Activated T-cell treated with anti-CD3 and anti-CD28 coated beads, Interleukin-2, amount 50 U/mL, for 48 hours (primary cell): ENCODE results near the gene TMEM273.

Source experiments
- DNase-seq, 2 experiments: peaks; one replicate each; pipeline ENCODE4 v3.0.0-alpha.2; 2020

TMEM273 gene

GRCh38 chr10:49114718-49115014 is 73.5 kb downstream of the TMEM273 start:
- no peak for DNase-seq

DNA sequence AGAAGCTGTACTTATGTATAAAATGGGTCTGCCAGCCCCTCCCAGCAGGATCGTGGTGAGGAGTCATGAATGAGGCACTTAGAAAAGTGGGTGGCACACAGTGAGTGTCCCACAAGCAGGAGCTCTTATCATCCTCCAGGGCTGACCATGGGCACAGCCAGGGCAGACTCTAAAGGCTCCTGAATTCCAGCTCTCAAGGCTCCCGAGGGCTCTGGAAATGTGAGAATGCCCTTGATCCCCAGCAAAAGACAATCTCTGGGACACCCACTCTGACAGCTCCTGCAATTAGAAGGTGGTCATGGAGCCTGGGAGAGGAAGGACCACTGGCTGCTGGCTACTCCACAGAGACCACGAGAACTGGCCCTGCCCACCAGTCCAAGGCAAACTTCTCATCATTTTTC is 74.5 kb downstream of the TMEM273 start:
- no peak for DNase-seq

DNA sequence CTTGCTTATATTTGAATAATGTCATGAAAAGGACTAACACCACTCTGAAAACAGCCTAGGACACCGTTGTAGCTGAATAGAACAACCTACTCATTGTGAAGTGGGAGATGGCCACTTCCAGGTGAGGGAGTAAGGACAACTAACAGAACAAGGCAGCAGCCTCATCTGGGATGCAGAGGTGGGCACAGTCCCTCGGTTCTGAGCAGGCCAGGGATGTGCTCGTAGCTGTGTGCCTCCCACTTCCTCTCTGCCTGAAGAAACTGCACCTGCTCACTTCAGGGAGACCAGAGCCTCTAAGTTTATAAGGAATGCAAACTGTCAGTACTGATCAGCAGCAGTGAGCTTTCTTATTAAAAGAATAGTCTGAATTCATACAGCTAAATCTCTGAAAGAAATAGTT is 75.3 kb downstream of the TMEM273 start:
- DNase-seq = no peak

- no peak for DNase-seq
Observed at GRCh38 chr10:49112098-49112497, 76.1 kb downstream of the TMEM273 start.

DNA sequence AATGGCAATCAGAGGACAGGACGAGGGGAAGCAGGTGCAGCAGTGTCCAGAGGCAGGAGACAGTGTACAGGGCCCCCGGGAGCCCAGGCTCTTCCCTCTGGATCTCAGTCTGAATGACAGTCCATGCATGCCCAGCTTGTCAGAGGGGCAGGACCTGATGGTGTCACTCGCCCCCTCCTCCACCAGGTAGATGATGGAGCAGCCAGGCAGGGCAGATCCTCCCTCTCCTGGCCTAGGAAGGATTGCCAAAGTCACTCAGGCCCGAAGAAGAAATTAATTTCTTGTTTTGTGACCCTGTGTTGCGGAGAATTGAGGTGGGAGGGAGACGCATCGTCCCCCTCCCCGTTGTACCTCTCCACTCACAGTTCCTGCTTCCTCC is 76.9 kb downstream of the TMEM273 start:
- DNase-seq = no peak

GRCh38 chr10:49110684-49111319 is 77.4 kb downstream of the TMEM273 start:
- no peak for DNase-seq

- no peak for DNase-seq
Observed at GRCh38 chr10:49109669-49110340, 78.4 kb downstream of the TMEM273 start.

DNA sequence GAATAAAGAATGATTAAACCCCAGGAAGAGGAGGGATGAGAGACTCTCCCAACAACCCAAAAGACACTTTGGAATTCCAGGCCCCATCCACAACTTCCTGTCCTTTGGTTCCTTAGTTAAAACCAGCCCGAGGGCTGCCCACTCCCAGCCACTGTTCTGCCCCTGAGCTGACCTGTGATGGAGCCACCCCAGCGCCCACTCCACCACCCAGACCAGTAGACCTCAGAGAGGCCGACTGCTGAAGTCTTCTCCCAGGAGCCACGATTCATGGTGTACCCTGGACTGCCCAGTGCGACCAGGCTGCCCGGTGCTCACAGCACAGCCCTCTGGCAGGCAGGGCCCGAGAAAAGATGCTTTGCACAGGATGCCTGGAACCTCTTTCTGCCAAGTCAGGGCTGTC is 79.5 kb downstream of the TMEM273 start:
- DNase-seq = no peak

DNA sequence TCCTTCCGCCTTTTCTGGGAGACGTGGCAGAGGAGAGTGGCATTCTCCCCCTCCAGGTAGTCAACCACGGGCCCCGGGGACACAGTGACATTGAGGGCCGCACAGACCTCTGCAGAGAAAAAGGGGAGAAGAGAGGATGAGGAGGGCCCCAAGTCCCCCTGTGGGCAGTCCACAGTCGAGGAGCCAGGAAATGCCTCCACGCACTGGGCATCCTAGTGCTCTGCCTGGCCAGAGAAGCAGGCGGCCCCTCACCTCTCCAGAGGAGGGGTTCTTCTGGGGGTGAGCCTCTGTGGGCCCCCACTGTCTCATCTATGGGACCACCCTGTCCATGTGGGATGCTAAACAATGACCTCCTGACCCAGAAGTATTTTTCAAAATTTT is 80.3 kb downstream of the TMEM273 start:
- no peak for DNase-seq

DNA sequence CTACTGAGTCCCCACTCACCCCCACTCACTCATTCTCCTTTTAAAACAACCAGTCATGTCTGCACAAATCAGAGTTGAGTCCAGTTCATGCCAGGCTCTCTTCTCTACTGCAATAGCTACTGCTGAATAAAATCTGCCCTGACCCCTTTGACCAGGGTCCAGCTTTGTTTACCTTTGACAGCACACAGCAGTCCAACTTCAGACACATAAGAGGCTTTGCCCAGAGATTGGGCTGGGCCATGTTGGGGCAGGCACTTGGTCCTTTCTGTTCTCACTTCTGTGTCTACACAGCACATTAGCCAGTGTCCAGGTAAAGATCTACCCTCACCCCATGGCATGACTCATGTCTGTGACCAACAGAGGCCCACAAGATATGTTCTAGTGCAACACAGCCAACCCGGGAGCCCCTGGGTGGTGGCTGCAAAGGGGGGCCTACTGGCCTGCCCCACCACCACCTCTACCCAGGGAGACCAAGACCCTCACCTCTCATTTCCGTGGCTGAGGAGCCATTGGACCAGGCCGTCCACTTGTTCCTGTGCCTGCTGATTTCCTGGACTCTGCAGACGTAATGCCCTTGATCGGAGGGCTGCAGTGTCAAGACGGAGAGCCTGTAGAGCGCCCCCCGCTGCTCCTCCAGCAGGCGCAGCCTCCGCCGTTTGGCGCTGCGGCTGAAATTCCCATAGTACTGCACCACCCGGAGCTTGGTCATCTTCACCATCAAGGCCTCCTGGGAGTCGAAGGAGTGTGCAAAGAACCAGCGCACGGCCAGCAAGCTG is 80.9 kb downstream of the TMEM273 start:
- no peak for DNase-seq

DNA sequence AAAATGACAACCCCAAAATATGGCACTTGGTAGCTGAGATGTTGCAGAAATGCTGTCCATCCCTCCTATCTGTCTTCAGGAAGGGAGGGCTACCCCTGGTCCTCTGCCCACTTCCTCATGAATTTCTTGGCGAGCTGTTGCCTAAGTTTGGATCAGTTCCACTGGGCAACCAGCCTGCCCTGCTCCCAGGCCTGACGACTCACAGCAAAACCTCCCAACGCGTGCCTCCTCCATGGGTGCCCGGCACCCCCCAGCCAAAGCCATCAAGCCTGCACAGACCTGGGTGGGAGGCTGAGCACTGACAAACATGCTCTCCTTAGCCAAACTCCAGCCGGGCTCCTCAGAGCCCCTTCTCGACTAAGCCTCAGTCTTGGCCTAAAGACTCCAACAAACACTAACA is 81.7 kb downstream of the TMEM273 start:
- DNase-seq = no peak

DNA sequence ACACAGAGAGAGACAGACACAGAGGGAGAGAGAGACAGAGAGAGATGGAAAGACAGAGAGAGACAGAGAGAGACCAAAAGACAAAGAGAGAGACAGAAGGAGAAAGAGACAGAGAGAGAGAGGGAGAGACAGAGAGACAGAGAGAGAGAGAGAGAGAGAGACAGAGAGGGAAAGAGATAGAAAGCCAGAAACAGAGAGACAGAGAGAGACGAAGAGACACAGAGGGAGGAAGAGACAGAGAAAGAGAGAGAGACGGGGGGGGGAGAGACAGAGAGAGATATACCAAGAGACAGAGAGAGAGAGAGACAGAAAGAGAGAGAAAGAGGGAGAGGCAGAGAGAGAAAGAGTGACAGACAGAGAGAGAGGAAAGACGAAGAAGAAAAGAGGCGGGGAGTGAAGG is 83.1 kb downstream of the TMEM273 start:
- no peak for DNase-seq
